SIG-M5 (cell line): ENCODE results near the gene ADCY7.
A peak's percentile ranks its signal among the peaks of the same experiment; 100 is the strongest.

Experiments used
- DNase-seq: peaks from one replicate; lab custom pipeline; 2025; lab: John Stamatoyannopoulos, UW

ADCY7 gene

GRCh38 chr16:50267651-50268050, 1.3 kb downstream of the ADCY7 start:
- no peak for DNase-seq

- DNase-seq = no peak
These were observed 2.0 kb downstream of the ADCY7 start for GRCh38 chr16:50268352-50268751.

DNA sequence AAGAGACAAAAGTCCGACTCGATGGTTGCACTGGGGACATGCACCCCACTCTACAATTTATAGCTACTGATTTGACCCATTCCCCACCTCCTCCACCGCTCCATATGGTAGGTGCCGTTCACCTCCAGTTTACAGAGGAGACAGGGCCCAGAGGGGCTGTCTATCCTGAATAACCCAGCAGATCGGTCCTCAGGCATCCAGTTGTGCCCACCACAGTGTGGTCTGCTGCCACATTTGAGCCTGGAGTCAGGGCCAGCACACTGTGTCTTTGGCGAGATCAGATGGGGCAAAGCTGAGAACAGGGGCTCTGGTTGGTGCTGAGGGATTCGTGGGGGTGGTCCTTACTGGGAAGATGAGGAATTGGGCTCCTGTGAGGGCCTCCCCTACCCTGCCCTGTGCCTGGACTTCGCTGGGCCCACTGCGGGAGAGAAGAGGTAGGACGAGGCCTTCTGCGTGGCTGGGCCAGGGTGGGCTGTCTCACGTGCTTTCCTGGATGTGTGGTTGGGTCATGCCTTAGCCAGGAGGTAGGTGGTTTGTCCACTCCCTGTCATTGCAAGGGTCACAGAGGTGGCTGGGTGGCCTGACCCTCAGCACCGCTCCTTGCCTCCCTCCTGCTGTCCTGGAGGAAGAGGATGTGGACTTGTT, 2.8 kb downstream of the ADCY7 start:
- DNase-seq = no peak

DNA sequence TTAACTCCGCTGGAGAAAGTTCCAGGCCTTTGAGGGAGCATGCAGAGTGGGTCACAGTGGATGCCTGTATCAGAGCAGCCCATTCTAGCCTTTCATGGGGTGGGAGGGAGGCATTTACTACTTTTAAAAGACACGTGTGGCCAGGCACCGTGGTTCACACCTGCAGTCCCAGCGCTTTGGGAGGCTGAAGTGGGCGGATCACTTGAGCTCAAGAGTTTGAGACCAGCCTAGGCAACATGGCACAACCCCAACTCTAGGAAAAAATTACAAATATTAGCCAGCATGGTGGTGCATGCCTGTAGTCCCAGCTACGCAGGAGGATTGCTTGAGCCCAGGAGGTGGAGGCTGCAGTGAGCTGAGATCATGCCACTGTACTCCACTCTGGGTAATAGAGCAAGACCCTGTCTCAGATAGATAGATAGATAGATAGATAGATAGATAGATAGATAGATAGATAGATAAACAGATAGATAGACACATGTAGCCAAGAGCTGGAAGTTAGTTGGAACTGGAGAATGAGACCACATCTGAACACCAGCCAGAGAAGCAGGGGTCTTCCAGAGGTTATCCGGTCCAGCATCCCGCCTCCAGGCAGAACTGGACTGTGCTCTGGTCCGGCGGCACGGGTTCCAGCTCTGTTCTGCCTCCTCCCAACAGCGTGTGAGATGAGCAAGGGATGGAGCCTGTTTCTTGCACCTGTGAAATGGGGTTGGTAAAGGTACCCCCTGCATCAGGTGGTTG, 3.6 kb downstream of the ADCY7 start:
- DNase-seq = no peak

GRCh38 chr16:50270510-50271147, 4.3 kb downstream of the ADCY7 start:
- DNase-seq = no peak

GRCh38 chr16:50271148-50272041, 5.0 kb downstream of the ADCY7 start:
- DNase-seq = no peak

- no peak for DNase-seq
These were observed 5.8 kb downstream of the ADCY7 start for GRCh38 chr16:50272111-50272571.

- DNase-seq = no peak
These were observed 6.5 kb downstream of the ADCY7 start for GRCh38 chr16:50272687-50273381.

GRCh38 chr16:50273382-50273690, 7.0 kb downstream of the ADCY7 start:
- no peak for DNase-seq

GRCh38 chr16:50273888-50274325, 7.6 kb downstream of the ADCY7 start:
- DNase-seq = peak; percentile 39

- DNase-seq = no peak
These were observed 8.2 kb downstream of the ADCY7 start for GRCh38 chr16:50274326-50275097.

DNA sequence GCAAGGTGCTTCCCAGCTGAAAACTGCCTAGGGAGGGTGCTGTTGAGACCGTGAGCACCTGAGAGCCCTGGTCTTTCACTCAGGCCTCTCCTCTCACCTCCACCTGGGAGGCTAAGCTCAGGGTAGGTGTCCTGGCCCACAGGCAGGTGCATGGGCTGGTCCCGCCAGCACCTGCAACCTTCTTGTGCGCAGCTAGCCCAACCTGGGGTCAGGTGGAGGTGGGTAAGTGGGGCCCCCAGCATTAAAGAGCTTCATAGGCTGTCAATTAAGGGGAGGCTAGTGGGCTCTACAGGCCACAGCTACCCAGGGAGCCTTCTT, 8.7 kb downstream of the ADCY7 start:
- DNase-seq = no peak

GRCh38 chr16:50275428-50276325, 9.3 kb downstream of the ADCY7 start:
- no peak for DNase-seq

GRCh38 chr16:50276326-50276640, 9.9 kb downstream of the ADCY7 start:
- no peak for DNase-seq

DNA sequence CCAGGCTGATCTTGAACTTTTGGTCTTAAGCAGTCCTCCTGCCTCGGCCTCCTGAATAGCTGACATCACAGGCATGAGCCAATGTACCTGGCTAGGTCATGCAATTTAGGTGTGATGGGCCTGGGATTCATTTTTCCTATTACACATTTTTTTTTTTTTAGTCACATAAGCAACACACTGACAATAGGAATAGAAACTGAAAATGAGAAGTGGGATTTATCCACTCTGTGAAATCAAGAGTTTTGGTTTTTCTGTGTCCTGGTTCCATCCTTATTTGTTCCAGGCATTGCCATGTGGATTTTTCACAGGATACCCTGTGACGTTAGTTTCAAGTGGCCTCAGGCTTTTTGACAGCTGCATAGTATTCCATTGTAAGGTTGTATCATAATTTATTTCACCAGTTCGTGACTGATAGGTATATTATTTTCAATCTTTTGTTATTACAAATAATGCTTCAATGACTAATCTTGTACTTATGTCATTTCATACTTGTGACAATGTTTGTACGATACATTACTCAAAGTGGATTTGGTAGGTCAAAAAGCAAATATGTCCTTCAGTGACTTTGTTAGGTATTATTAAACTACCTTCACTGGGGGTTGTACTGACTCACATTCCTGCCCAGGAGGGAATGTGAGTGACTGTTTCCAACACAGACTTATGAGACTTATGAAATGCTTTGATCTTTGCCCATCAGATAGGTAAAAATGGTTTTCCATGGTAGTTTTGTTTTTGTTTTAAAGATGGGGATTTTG, 10.6 kb downstream of the ADCY7 start:
- DNase-seq = no peak

DNA sequence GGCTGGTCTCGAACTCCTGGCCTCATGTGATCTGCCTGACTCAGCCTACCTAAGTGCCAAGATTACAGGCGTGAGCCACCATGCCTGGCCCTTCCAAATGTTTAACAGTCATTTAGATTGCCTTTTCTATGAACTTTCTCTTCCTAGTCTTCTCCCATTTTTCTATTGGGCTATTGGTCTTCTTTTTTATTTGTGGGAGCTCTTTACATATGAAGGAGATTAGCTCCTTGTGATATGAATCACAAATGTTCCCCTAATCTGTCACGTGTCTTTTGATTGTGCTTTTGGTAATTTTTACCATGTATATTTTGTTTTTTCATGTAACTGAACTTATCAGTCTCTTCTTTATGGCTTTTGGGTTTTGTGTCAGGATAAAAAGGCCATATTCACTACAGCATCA, 11.9 kb downstream of the ADCY7 start:
- no peak for DNase-seq

- no peak for DNase-seq
These were observed 13.1 kb downstream of the ADCY7 start for GRCh38 chr16:50279504-50279865.

- DNase-seq = no peak
These were observed 14.6 kb downstream of the ADCY7 start for GRCh38 chr16:50280932-50281331.

DNA sequence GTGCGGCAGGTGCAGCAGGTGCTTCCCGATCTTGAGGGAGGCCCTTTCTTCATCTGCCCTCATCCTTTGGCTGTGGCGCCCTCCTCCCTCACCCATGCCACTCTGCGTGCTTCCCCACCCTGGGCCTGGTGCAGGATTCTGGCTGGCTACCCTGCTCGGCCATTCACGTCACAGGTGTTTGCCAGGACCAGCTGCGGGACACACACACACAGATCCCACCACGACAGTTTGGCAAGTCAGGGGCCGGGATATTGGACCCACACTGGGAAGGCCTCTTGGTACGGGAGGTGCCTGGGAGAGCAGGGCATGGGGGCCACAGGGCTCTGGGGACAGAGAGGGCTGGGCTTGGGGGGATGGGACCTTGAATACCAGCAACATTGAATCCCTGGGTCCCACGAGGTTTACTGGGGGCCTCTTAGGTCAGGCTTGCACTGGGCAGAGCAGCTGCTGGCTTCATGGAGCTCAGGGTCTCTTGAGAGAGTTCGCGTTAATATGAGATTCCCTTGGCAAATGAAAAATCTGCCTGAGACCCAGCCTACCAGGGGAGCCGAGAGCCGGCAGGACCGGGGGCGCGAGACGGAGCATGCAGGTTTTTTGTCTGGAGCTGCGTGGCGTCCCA, 15.1 kb downstream of the ADCY7 start:
- DNase-seq = no peak
